ENCODE data around the gene BRS3.
A peak's percentile ranks its signal among the peaks of the same experiment; 100 is the strongest.

The BRS3 gene

GRCh38 chrX:136525738-136526606 is 38.2 kb downstream of the BRS3 start:
- TF ChIP-seq LEF1 (IDR thresholded peaks at IDR 0.05; ENCODE audit: borderline replicate concordance) = no peak
- TF ChIP-seq ELF4 (IDR thresholded peaks at IDR 0.05) = no peak
- TF ChIP-seq NFRKB (IDR thresholded peaks at IDR 0.05) = no peak
- no peak for TF ChIP-seq FOXK2 (IDR thresholded peaks at IDR 0.05)
- TF ChIP-seq TARDBP (IDR thresholded peaks at IDR 0.05) = no peak
- no peak for TF ChIP-seq BHLHE40 (IDR thresholded peaks at IDR 0.05; ENCODE audit: borderline replicate concordance)
- TF ChIP-seq FOXA1 (IDR thresholded peaks at IDR 0.05) = no peak
- no peak for TF ChIP-seq SUZ12 (IDR thresholded peaks at IDR 0.05)
- no peak for TF ChIP-seq FOXM1 (IDR thresholded peaks at IDR 0.05; ENCODE audit: borderline replicate concordance)
- no peak for TF ChIP-seq CTBP1 (IDR thresholded peaks at IDR 0.05; ENCODE audit: borderline replicate concordance)
- TF ChIP-seq ZNF384 (IDR thresholded peaks at IDR 0.05) = no peak
- TF ChIP-seq HDGF (IDR thresholded peaks at IDR 0.05; ENCODE audit: borderline replicate concordance) = no peak
- TF ChIP-seq ARNT (IDR thresholded peaks at IDR 0.05) = no peak
- no peak for TF ChIP-seq L3MBTL2 (conservative IDR thresholded peaks at IDR 0.05)
- no peak for TF ChIP-seq SP1 (IDR thresholded peaks at IDR 0.05)
- TF ChIP-seq PKNOX1 (IDR thresholded peaks at IDR 0.05) = no peak
- DNase-seq (ENCODE audit: extremely low spot score) = no peak
- ChIA-PET CTCF (no interaction called here), POLR2A (no interaction called here)

- ChIA-PET CTCF (no interaction called here), POLR2A (no interaction called here)
- no peak for TF ChIP-seq LEF1 (IDR thresholded peaks at IDR 0.05; ENCODE audit: borderline replicate concordance)
- TF ChIP-seq PKNOX1 (IDR thresholded peaks at IDR 0.05) = peak; percentile 73
- peak; percentile 42 for DNase-seq (ENCODE audit: extremely low spot score)
These were observed 41.0 kb downstream of the BRS3 start for GRCh38 chrX:136528645-136529315.

GRCh38 chrX:136529795-136530194 is 42.0 kb downstream of the BRS3 start:
- ChIA-PET POLR2A (no interaction called here), CTCF (no interaction called here)
- DNase-seq (ENCODE audit: extremely low spot score) = no peak
- no peak for TF ChIP-seq ELF4 (IDR thresholded peaks at IDR 0.05)
- no peak for TF ChIP-seq ARNT (IDR thresholded peaks at IDR 0.05)
- no peak for TF ChIP-seq CTBP1 (IDR thresholded peaks at IDR 0.05; ENCODE audit: borderline replicate concordance)
- TF ChIP-seq LEF1 (IDR thresholded peaks at IDR 0.05; ENCODE audit: borderline replicate concordance) = no peak
- TF ChIP-seq PKNOX1 (IDR thresholded peaks at IDR 0.05) = no peak
- TF ChIP-seq FOXM1 (IDR thresholded peaks at IDR 0.05; ENCODE audit: borderline replicate concordance) = no peak
- no peak for TF ChIP-seq ZNF384 (IDR thresholded peaks at IDR 0.05)
- no peak for TF ChIP-seq FOXA1 (IDR thresholded peaks at IDR 0.05)
- no peak for TF ChIP-seq SP1 (IDR thresholded peaks at IDR 0.05)
- TF ChIP-seq SUZ12 (IDR thresholded peaks at IDR 0.05) = no peak
- TF ChIP-seq BHLHE40 (IDR thresholded peaks at IDR 0.05; ENCODE audit: borderline replicate concordance) = no peak
- no peak for TF ChIP-seq NFRKB (IDR thresholded peaks at IDR 0.05)
- TF ChIP-seq HDGF (IDR thresholded peaks at IDR 0.05; ENCODE audit: borderline replicate concordance) = no peak

- POLR2A ChIA-PET = no interaction called here
- TF ChIP-seq FOXK2 (IDR thresholded peaks at IDR 0.05) = no peak
- TF ChIP-seq CTBP1 (IDR thresholded peaks at IDR 0.05; ENCODE audit: borderline replicate concordance) = no peak
- TF ChIP-seq ARNT (IDR thresholded peaks at IDR 0.05) = no peak
- no peak for TF ChIP-seq HDGF (IDR thresholded peaks at IDR 0.05; ENCODE audit: borderline replicate concordance)
- TF ChIP-seq TARDBP (IDR thresholded peaks at IDR 0.05) = no peak
- no peak for TF ChIP-seq NFRKB (IDR thresholded peaks at IDR 0.05)
- no peak for TF ChIP-seq ZNF384 (IDR thresholded peaks at IDR 0.05)
- TF ChIP-seq FOXA1 (IDR thresholded peaks at IDR 0.05) = no peak
- no peak for TF ChIP-seq SP1 (IDR thresholded peaks at IDR 0.05)
- no peak for TF ChIP-seq BHLHE40 (IDR thresholded peaks at IDR 0.05; ENCODE audit: borderline replicate concordance)
- no peak for TF ChIP-seq PKNOX1 (IDR thresholded peaks at IDR 0.05)
- no peak for TF ChIP-seq L3MBTL2 (conservative IDR thresholded peaks at IDR 0.05)
- TF ChIP-seq SUZ12 (IDR thresholded peaks at IDR 0.05) = no peak
- no peak for TF ChIP-seq LEF1 (IDR thresholded peaks at IDR 0.05; ENCODE audit: borderline replicate concordance)
- TF ChIP-seq ELF4 (IDR thresholded peaks at IDR 0.05) = no peak
- TF ChIP-seq FOXM1 (IDR thresholded peaks at IDR 0.05; ENCODE audit: borderline replicate concordance) = no peak
- no peak for DNase-seq (ENCODE audit: extremely low spot score)
- CTCF ChIA-PET = no interaction called here
These were observed 44.2 kb downstream of the BRS3 start, which contains the start of gene VGLL1 for GRCh38 chrX:136531951-136532350. Gene VGLL1, plus strand, starts transcription at chrX:136532215. Its CDS starts 3,806 bp downstream, at chrX:136536021.

- ChIA-PET POLR2A (no interaction called here), CTCF (no interaction called here)
- no peak for DNase-seq (ENCODE audit: extremely low spot score)
- no peak for TF ChIP-seq SUZ12 (IDR thresholded peaks at IDR 0.05)
- no peak for TF ChIP-seq CTBP1 (IDR thresholded peaks at IDR 0.05; ENCODE audit: borderline replicate concordance)
- TF ChIP-seq PKNOX1 (IDR thresholded peaks at IDR 0.05) = no peak
- TF ChIP-seq TARDBP (IDR thresholded peaks at IDR 0.05) = no peak
- TF ChIP-seq FOXA1 (IDR thresholded peaks at IDR 0.05) = no peak
These were observed 46.4 kb downstream of the BRS3 start for GRCh38 chrX:136534131-136534530.

Data from HEK293T (cell line).